K562 treated with DMSO at 1 percent for 24 hours (cell line): ENCODE measurements around the gene TRPT1. TPM values are rescaled to one million over a fixed set of nuclear protein-coding genes. Genes with fewer than 3 reads are reported as not detected.

Source experiments
- total RNA-seq: library from RNA; unstranded; fragments of 300-600 nt; gene quantifications from 2 replicates; pipeline ENCODE4 v1.2.3, GENCODE V29; 2022; ENCODE audit warnings: low read depth; ENCODE audit not compliant: insufficient read depth

TRPT1 gene, protein sequence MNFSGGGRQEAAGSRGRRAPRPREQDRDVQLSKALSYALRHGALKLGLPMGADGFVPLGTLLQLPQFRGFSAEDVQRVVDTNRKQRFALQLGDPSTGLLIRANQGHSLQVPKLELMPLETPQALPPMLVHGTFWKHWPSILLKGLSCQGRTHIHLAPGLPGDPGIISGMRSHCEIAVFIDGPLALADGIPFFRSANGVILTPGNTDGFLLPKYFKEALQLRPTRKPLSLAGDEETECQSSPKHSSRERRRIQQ
- 72.1 and 77.0 TPM in 2 replicates for total RNA-seq

DNA sequence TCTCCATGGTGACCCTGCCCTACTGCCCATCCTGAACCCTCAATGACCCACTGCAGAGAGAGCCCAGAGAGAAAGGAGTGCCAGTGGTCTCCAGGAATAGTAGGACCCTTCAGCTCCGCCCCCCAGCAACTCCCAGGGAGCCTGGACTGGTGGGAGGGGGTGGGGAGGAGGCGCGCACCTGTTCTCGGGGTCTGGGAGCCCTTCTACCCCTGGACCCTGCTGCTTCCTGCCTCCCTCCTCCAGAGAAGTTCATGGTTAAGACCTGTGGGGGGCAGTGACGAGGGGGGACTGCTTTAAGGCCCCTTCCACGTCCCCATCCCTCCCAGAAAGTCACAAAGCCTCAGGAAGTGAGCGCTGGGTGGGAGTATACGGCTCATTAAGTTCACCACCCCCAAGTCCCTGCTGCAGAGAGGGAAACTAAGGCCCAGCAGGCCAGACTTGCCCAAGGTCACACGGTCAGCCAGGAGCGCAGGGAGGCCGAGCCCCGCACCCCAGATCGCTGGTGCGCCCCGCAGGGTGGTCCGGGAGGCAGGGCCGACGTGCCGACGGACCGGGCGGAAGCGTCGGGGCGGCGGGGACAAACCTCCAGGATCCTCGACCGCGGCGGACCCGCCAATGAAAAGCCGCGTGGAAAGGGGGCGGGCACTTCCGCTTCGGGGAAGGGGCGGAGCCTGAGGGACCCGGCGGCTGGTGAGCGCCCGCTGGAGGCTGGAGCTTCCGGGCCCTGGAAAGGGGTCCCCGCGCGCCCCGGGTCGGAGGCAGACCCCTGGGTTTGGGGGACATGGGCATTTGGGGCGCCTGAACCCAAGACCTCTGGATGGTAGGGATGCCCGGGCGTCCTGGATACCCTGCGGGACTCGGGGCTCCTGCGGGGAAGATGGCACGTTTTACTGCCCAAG lies at the start of gene TRPT1, which contains the start of gene NUDT22:
TSS of gene TRPT1 (minus strand) at position 579 of the 899 bp plus-strand sequence. CDS start at position 253, 326 bp downstream.
TSS of gene NUDT22 (plus strand) at position 667 of the 899 bp plus-strand sequence. CDS start 379 bp downstream, outside the sequence.

DNA sequence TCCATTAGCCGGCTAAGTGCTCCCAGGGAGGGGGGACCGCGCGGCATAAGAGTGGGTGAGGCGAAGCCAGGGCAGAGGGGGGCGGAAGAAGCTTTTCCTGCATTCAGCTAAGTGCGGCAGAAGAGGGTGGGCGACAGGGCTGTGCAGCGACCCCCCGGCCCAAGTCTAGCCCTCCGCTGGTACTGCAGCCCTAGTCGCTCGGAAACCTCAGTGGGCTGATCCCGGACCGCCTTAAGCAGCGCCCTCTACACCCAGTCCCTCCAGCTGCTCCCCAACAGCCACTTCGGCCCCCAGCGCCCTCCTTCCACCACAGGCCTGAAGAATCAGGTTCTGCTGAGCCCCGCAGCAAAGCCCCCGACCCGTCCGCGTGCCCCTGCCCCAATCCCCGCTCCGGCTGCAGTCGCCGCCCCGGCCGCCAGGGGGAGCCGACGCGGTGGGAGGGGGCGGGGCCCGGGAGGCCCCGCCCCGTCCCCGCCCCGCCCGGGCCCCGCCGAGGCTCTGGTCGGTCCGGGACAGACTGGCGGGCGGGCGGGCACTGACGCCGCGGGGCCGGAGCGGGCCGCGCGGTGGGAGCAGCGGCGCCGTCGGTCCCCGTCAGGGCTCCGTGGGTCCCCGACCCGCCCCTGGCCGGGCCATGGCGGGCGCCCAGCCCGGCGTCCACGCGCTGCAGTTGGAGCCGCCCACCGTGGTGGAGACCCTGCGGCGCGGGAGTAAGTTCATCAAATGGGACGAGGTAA lies 25.2 kb upstream of the TRPT1 start, which contains the start of gene PLCB3:
TSS of gene PLCB3 (plus strand) at position 515 of the 737 bp plus-strand sequence. CDS start at position 635, 120 bp downstream.

DNA sequence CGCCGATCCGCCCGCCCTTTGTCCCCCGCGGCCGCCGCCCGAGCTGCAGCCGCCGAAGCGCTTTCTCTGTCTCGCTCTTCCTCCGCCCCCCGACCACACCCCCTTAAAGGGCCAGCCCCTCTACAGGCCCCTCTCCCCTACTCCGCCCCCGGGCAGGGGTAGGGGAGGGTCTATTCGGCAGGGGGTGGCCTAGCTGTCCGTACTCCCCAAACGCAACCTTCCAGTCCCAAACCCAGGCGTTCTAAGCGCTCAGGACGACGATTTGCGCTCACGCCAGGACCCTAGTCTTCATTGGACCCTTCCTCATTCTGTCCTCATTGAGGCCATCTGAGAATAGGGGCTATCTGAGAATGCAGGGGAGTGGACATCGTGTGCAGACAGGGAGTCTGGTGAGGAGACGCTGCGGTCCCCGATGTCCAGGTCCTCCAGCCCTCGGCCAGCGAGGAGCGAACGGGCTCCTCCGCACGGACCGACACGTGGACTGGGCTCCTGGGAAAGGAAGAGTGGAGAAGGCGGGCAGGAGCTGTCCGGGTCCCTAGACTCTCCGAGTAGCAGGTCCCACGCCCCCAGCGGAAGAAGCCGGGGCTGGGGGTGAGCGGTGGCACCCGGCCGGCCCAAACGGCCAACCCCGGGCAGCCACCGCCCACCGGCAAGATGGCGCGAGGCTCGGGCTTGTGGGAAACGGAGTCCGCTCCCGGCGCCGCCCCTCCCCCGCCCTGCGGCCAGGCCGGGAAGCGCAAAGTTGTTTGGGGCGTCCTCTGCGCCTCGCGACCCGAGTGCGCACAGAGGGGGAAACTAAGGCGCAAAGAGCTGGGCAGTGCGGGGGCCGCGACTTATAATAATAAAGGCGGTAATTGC lies 21.1 kb upstream of the TRPT1 start, which contains the start of gene PPP1R14B:
TSS of gene PPP1R14B (minus strand) at position 73 of the 858 bp plus-strand sequence. CDS start 270 bp downstream, outside the sequence.

DNA sequence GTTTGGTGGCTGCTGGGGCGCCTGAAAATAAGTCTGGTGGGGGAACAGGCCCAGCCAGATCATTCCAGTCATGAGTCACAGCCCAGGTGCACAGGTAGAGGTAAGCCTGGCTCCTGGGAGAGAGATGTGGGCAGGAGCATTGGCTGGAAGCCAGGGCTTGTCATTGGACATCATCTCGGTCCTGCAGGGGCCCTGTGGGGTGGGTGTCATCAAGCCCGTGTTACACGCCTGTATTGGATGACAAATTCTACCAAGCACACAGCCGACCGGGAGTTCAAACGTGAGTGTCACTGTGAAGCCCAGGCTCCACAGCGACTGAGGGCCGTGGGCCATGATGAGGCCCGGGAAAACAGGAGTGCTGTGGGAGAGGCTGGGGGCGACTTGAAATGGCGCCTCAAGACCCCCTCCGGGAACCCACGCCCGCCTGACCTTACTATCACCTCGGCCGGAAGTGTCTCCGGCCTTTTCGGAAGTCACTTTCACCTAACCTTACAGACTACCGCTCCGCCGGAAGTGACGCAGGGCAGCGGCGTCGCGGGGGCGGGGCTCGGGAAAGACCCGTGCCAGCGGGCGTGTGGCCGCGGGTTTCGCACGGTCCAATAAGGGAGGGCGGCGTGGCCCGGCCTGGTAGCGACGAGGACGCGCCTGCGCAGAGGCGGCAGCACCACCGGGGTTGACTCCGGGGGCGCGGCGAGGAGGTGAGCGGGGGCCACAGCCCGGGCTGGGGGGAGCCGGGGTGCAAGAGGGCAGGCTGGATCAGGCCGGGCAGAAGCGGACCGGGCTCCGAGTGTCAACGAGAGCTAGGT lies 14.7 kb upstream of the TRPT1 start, which contains the start of gene FKBP2:
TSS of gene FKBP2 (plus strand) at position 661 of the 806 bp plus-strand sequence. CDS start 1,293 bp downstream, outside the sequence.

DNA sequence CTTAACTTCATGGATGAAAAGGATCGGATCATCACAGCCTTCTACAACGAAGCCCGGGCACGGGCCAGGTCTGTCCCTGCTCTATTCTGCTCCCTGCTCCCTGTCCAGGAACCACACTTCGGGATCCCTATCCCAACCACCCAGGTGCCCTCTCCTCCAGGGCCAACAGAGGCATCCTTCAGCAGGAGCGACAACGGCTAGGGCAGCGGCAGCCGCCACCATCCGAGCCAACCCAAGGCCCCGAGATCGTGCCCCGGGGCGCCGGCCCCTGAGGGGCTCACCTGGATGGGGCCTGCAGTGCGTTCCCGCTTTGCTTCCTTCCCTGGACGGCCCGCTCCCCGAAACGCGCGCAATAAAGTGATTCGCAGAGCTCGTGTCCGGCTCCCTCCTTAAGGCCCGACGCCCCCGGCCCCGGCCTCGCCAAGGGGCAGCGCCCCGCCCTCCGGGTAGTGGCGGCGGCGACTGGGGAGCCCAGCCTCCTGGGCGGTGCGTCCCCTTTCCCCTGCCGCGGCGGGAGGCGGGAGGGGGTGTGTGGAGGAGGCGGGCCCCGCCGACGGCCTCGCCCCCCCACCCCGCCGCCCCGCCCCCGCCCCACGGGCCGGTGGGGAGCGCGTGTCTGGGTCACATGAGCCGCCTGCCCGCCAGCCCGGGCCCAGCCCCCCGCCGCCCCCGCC lies 8.1 kb upstream of the TRPT1 start, which contains the start of gene VEGFB:
TSS of gene VEGFB (plus strand) at position 672 of the 674 bp plus-strand sequence. CDS start 250 bp downstream, outside the sequence.

DNA sequence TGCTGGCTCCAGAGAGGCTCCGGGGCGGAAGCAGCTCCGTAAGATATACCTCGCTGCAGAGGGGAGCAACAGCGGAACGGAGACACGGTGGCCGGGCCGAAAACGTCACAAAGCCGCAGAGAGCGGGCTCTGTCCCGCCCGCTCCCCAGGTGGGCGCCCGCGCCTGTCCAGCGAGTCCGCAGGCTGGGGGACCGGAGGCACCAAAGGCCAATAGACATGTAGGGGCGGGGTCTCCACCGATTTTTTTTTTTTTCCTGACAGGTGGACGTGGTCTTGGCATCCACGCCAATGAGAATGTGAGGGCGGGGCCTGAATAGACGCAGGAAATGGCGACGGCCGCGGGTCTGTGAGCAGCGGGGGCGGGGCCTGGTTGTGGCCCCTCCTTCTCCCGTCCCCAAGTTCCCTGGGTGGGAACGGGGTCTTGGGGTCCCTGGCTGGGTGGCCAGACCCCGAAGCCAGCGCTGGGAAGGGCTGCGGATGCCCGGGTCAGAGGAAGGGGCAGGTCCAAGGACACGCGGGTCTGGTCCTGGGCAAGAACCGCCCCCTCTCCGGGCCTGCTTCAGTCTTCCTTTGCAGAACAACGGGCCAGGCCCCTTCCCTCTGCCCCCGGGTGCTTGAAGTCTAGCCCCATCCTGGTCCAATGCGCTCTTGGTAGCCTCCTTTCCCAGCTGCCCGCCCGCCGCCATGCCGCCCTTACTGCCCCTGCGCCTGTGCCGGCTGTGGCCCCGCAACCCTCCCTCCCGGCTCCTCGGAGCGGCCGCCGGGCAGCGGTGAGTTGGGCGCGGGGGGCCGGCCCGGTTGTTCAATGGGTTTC lies 4.4 kb upstream of the TRPT1 start, which contains the start of gene DNAJC4:
TSS of gene DNAJC4 (plus strand) at position 378 of the 814 bp plus-strand sequence. CDS start at position 685, 307 bp downstream.

DNA sequence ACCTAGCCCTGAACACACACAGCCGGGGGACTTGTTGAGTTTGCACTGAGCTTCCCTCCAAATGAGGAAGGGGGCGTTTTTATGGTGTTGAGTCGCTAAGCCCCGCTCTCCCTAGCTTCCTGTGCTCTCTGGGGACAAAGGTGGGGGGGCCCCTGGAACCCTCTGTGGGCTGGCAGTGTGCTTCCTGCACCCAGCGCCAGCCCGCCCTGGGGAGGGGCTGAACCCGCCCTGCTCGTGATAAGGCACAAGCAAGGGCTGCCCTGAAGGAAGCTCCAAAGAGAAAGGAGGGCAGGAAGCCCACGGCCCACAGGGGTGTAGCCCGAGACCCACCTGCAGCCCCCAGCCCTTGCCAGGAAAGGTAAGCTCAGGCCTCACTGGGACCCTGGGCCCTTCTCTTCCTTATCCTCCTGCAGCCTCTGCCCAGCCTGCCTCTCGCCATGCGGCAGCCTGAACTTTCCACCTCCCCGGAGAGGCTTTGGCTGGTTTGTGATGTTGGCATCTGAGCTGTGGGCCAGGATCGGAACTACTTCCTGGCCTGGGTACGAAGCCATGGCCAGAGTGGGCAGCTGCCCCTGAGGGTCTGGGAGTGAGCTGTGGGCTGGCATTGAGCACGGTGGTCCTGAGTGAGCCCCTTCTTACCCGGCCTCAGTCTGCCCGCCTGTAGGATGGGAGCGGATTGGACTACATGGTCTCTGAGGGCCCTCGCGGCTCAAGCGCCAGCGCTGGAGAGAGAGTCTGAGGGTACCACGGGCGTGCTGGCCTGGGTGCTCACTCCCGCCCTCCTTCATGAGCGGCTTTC lies 19.3 kb downstream of the TRPT1 start, which contains the start of gene FERMT3:
TSS of gene FERMT3 (plus strand) at position 265 of the 799 bp plus-strand sequence. CDS start 644 bp downstream, outside the sequence.

DNA sequence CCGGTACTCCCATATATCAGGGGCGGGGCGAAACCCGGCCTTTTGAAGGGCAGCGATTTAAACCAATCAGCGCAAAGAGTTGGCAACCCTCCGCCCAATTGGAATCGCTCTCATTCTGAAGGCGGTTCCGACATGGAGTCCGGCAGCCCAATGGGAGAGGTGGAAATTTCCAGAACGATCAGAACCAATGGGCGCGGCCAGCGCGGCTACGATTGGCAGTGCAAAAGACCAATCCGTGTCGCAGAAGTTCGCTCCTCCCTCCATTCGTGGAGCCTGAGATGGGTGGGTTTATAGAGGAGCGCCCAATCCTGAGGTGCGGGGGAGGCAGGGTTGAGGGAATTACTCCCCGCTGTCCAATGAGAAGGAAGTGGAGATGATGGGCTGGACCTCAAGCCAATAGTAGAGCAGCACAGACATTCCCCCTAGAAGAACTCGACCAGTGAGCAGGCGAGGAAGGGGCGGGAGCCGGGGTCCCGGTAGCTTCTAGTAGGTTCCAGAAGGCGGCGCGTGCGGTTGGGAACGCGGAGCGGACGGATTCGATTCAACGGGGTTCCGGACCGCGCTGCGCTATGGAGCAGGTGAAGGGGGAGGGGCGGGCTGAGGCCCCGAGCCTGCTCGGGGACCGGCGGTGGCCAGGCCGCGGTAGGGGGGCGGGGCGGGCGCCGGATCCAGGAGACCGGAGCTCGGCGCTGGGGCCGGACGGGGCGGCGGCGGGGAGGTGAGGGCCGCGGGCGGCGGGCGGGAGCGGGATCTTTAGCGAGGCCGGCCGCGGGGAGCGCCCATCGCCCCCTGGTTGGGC lies 40.1 kb downstream of the TRPT1 start, which contains the start of gene STIP1:
TSS of gene STIP1 (plus strand) at position 479 of the 799 bp plus-strand sequence. CDS start at position 570, 91 bp downstream.

Other genes with a start within 250 kb of the TRPT1 start
- 98.3 and 104 TPM in 2 replicates for gene OTUB1, start 239.7 kb downstream of the TRPT1 start, total RNA-seq
- 0.39 and 0.42 TPM in 2 replicates for gene FLRT1, start 190.3 kb downstream of the TRPT1 start, total RNA-seq
- 74.0 and 92.1 TPM in 2 replicates for gene MACROD1, start 60.1 kb downstream of the TRPT1 start, total RNA-seq
- gene STIP1, start 40.0 kb downstream of the TRPT1 start, total RNA-seq: 258 and 264 TPM in 2 replicates
- 99.5 and 134 TPM in 2 replicates for gene FERMT3, start 19.5 kb downstream of the TRPT1 start, total RNA-seq
- gene NUDT22, start 88 bp upstream of the TRPT1 start, total RNA-seq: 101 and 111 TPM in 2 replicates
- gene DNAJC4, start 4.4 kb upstream of the TRPT1 start, total RNA-seq: 89.8 and 99.8 TPM in 2 replicates
- gene VEGFB, start 8.4 kb upstream of the TRPT1 start, total RNA-seq: 94.9 and 104 TPM in 2 replicates
- gene FKBP2, start 14.9 kb upstream of the TRPT1 start, total RNA-seq: 137 and 160 TPM in 2 replicates
- 132 and 144 TPM in 2 replicates for gene PPP1R14B, start 20.8 kb upstream of the TRPT1 start, total RNA-seq
- gene PLCB3, start 25.3 kb upstream of the TRPT1 start, total RNA-seq: 31.5 and 33.2 TPM in 2 replicates
- 91.4 and 115 TPM in 2 replicates for gene BAD, start 58.5 kb upstream of the TRPT1 start, total RNA-seq
- 72.8 and 80.0 TPM in 2 replicates for gene GPR137, start 59.7 kb upstream of the TRPT1 start, total RNA-seq
- gene KCNK4, start 65.1 kb upstream of the TRPT1 start, total RNA-seq: not detected in 2 replicates
- 1.5 and 3.7 TPM in 2 replicates for gene CATSPERZ, start 74.2 kb upstream of the TRPT1 start, total RNA-seq
- 92.4 and 101 TPM in 2 replicates for gene ESRRA, start 79.3 kb upstream of the TRPT1 start, total RNA-seq
- 362 and 373 TPM in 2 replicates for gene TRMT112, start 91.4 kb upstream of the TRPT1 start, total RNA-seq
- gene PRDX5, start 91.9 kb upstream of the TRPT1 start, total RNA-seq: 542 and 543 TPM in 2 replicates
- gene CCDC88B, start 114.0 kb upstream of the TRPT1 start, total RNA-seq: 16.6 and 17.1 TPM in 2 replicates
- gene RPS6KA4, start 133.0 kb upstream of the TRPT1 start, total RNA-seq: 30.9 and 35.9 TPM in 2 replicates